Measurements from ENCODE around the gene IMP3.

Gene IMP3

GRCh38 chr15:75616766-75617165 is 23.3 kb downstream of the IMP3 start:
- DNase-seq, result no peak

GRCh38 chr15:75606711-75607699 is 33.0 kb downstream of the IMP3 start:
- no peak for DNase-seq

GRCh38 chr15:75606026-75606425 is 34.0 kb downstream of the IMP3 start:
- DNase-seq, result no peak

- no peak for DNase-seq
Measured at GRCh38 chr15:75599401-75599800, 40.6 kb downstream of the IMP3 start.

GRCh38 chr15:75598361-75598760 is 41.7 kb downstream of the IMP3 start:
- no peak for DNase-seq

- DNase-seq, result peak in 2 of 4 experiments; percentile 6 to 7
Measured at GRCh38 chr15:75597667-75598341, 42.2 kb downstream of the IMP3 start.

- no peak for DNase-seq
Measured at GRCh38 chr15:75596703-75597345, 43.2 kb downstream of the IMP3 start.

- no peak for DNase-seq
Measured at GRCh38 chr15:75594276-75594675, 45.7 kb downstream of the IMP3 start.

- no peak for DNase-seq
Measured at GRCh38 chr15:75591655-75592364, 48.2 kb downstream of the IMP3 start.

- no peak for DNase-seq
Measured at GRCh38 chr15:75590239-75590638, 49.8 kb downstream of the IMP3 start.
